Cardiac fibroblast (primary cell): Measurements from ENCODE around the gene SCGN.
"Not testable (repeated sequence)": the region's sequence is repeated elsewhere in the genome, so short reads cannot be mapped to it uniquely, and the experiment has no call there.

ENCODE experiments used
- DNase-seq, 2 donors: peaks; one replicate each; pipeline versions ENCODE4 v3.0.0 to v3.0.0-alpha.2; 2010; ENCODE audit warnings: low read depth in 2 of 2
- H3K4me3 ChIP-seq, 2 donors: replicated peaks in 1 of 2; 1 replicate in 1 of 2; 2 replicates in 1 of 2; pipeline ENCODE4 v1.5.1; 2011; ENCODE audit warnings: low read depth in 2 of 2, low read length in 2 of 2, mild to moderate bottlenecking in 2 of 2, moderate library complexity in 1 of 2
- CTCF ChIP-seq: IDR thresholded peaks from one replicate; pipeline ENCODE4 v1.5.1; 2011; ENCODE audit warnings: low read depth, mild to moderate bottlenecking, low read length, inconsistent platforms

Gene SCGN

GRCh38 chr6:25732468-25733198 is 80.6 kb downstream of the SCGN start:
- no peak for TF ChIP-seq CTCF
- no peak overlapping the region for H3K4me3 ChIP-seq
- DNase-seq, result no peak

- no peak for DNase-seq
- no peak for TF ChIP-seq CTCF
- H3K4me3 ChIP-seq, result no peak overlapping the region
Measured at GRCh38 chr6:25735261-25735660, 83.2 kb downstream of the SCGN start.

- no peak for DNase-seq
- H3K4me3 ChIP-seq, result no peak overlapping the region
- no peak for TF ChIP-seq CTCF
Measured at GRCh38 chr6:25743868-25744267, 91.9 kb downstream of the SCGN start.

- no peak overlapping the region for H3K4me3 ChIP-seq
- TF ChIP-seq CTCF, result no peak
- DNase-seq, result no peak
Measured at GRCh38 chr6:25745836-25746235, 93.8 kb downstream of the SCGN start.

- no peak for TF ChIP-seq CTCF
- no peak overlapping the region for H3K4me3 ChIP-seq
- no peak for DNase-seq
Measured at GRCh38 chr6:25746968-25747367, 95.0 kb downstream of the SCGN start.

GRCh38 chr6:25747477-25747876 is 95.5 kb downstream of the SCGN start:
- H3K4me3 ChIP-seq, result no peak overlapping the region
- DNase-seq, result no peak
- TF ChIP-seq CTCF, result no peak

GRCh38 chr6:25748049-25748448 is 96.0 kb downstream of the SCGN start:
- H3K4me3 ChIP-seq, result no peak overlapping the region
- TF ChIP-seq CTCF, result no peak
- DNase-seq, result no peak

GRCh38 chr6:25748601-25749517 is 96.8 kb downstream of the SCGN start:
- not testable (repeated sequence) for DNase-seq, H3K4me3 ChIP-seq
